HCT116 (cell line): ENCODE data around the gene PLEK. TPM values are rescaled to one million over a fixed set of nuclear protein-coding genes. Genes with fewer than 3 reads are reported as not detected.

Source experiments
- ATAC-seq: fragments of 200-7000 bp; cut with Tn5 transposase; 2 replicates; pipeline ENCODE4 v1.9.1; 2020; ENCODE audit warnings: mild to moderate bottlenecking, moderate library complexity
- BruUV-seq: library from RNA; stranded (reverse); fragments of 400-500 nt; replicated peaks from 2 replicates; lab custom pipeline; 2021; lab: Mats Ljungman, UMichigan
- CTCF ChIA-PET: fragments of 300-600 bp; sonication (Branson Sonifier 250); formaldehyde crosslinking; loops from one replicate; lab custom pipeline; 2021; ENCODE audit warnings: antibody characterized with exemption; lab: Charles Lee
- POLR2A ChIA-PET: fragments of 300-600, 350-600 bp; sonication (Branson Sonifier 250); formaldehyde crosslinking; loops from one replicate; lab custom pipeline; 2021; ENCODE audit warnings: antibody characterized with exemption; lab: Charles Lee
- RAD21 ChIA-PET, 2 experiments: fragments of 300-600 bp; sonication (Branson Sonifier 250); formaldehyde crosslinking; loops; one replicate each; lab custom pipeline; 2023; ENCODE audit warnings: low total read pairs in 2 of 2; ENCODE audit not compliant: uncharacterized antibody in 2 of 2, unreplicated experiment in 2 of 2, low non-redundant PET in 1 of 2; lab: Charles Lee
- DNase-seq: peaks from one replicate; pipeline ENCODE4 v3.0.0-alpha.2; 2010; ENCODE audit warnings: low read depth, low spot score
- H2AFZ ChIP-seq: fragments of 200-600 bp; shearing (Covaris generic), sonication (generic); 2 replicates; pipeline ENCODE4 v1.6.1; 2017; ENCODE audit warnings: low read depth, mixed run types, mixed read lengths, antibody characterized with exemption, low read length; ENCODE audit not compliant: poor library complexity, severe bottlenecking
- H3K27ac ChIP-seq: 2 replicates; pipeline ENCODE4 v1.5.1; 2012; ENCODE audit warnings: low read depth, low read length
- H3K27me3 ChIP-seq: fragments of 200-600 bp; sonication (generic); 2 replicates; pipeline ENCODE4 v1.6.1; 2016; ENCODE audit warnings: mixed run types, low read length, mixed read lengths; ENCODE audit not compliant: insufficient read depth
- H3K36me3 ChIP-seq, 2 experiments: fragments of 200-500 bp in 1 of 2; fragments of 200-600 bp in 1 of 2; sonication (Bioruptor generic) in 1 of 2; sonication (generic) in 1 of 2; 2 replicates each; pipeline versions ENCODE4 v1.5.1 to v1.6.1; 2014 to 2016; ENCODE audit warnings: low read length in 2 of 2, inconsistent platforms in 1 of 2, mixed read lengths in 1 of 2, mixed run types in 1 of 2; ENCODE audit not compliant: insufficient read depth in 2 of 2, control insufficient read depth in 1 of 2
- H3K4me1 ChIP-seq, 2 experiments: fragments of 200-600 bp in 1 of 2; sonication (generic) in 1 of 2; 2 replicates each; pipeline versions ENCODE4 v1.5.1 to v1.6.1; 2012 to 2017; ENCODE audit warnings: low read length in 2 of 2, inconsistent platforms in 1 of 2, mild to moderate bottlenecking in 1 of 2, mixed read lengths in 1 of 2, mixed run types in 1 of 2, moderate library complexity in 1 of 2; ENCODE audit not compliant: insufficient read depth in 2 of 2, control insufficient read depth in 1 of 2
- H3K4me2 ChIP-seq: fragments of 200-600 bp; sonication (generic); 2 replicates; pipeline ENCODE4 v1.6.1; 2017; ENCODE audit warnings: mixed run types, low read length, mixed read lengths
- H3K4me3 ChIP-seq, 2 experiments: fragments of 200-600 bp in 1 of 2; sonication (generic) in 1 of 2; replicated peaks in 1 of 2; 2 replicates each; pipeline ENCODE4 v1.5.1; 2011 to 2016; ENCODE audit warnings: low read length in 2 of 2, control low read depth in 1 of 2, low read depth in 1 of 2, mild to moderate bottlenecking in 1 of 2, mixed read lengths in 1 of 2, mixed run types in 1 of 2
- H3K79me2 ChIP-seq: fragments of 200-600 bp; sonication (generic); 2 replicates; pipeline ENCODE4 v1.6.1; 2017; ENCODE audit warnings: mild to moderate bottlenecking, mixed run types, low read length, moderate library complexity, mixed read lengths; ENCODE audit not compliant: insufficient read depth
- H3K9ac ChIP-seq: fragments of 200-600 bp; sonication (generic); 2 replicates; pipeline ENCODE4 v1.6.1; 2016; ENCODE audit warnings: low read length, mixed read lengths
- H3K9me2 ChIP-seq: fragments of 200-600 bp; sonication (generic), shearing (Covaris generic); 2 replicates; pipeline ENCODE4 v1.6.1; 2017; ENCODE audit warnings: mixed run types, mild to moderate bottlenecking, moderate library complexity; ENCODE audit not compliant: insufficient read depth
- H3K9me3 ChIP-seq, 2 experiments: fragments of 200-500 bp in 1 of 2; fragments of 200-600 bp in 1 of 2; sonication (Bioruptor generic) in 1 of 2; sonication (generic) in 1 of 2; 2 replicates each; pipeline ENCODE4 v1.6.1; 2014 to 2017; ENCODE audit warnings: low read length in 2 of 2, mixed read lengths in 2 of 2, inconsistent platforms in 1 of 2, low read depth in 1 of 2, mild to moderate bottlenecking in 1 of 2, mixed run types in 1 of 2, moderate library complexity in 1 of 2; ENCODE audit not compliant: control insufficient read depth in 1 of 2, insufficient read depth in 1 of 2
- H4K20me1 ChIP-seq: fragments of 200-600 bp; sonication (generic), shearing (Covaris generic); 2 replicates; pipeline ENCODE4 v1.6.1; 2017; ENCODE audit warnings: mixed run types, mild to moderate bottlenecking, moderate library complexity; ENCODE audit not compliant: insufficient read depth
- ATF3 ChIP-seq: IDR thresholded peaks from 2 replicates; pipeline ENCODE4 v1.6.1; 2012
- CBX3 ChIP-seq: IDR thresholded peaks from 2 replicates; pipeline ENCODE4 v1.6.1; 2012; ENCODE audit warnings: low read depth
- CEBPB ChIP-seq: IDR thresholded peaks from 2 replicates; pipeline ENCODE4 v1.6.1; 2012; ENCODE audit warnings: low read depth
- EGR1 ChIP-seq: IDR thresholded peaks from 2 replicates; pipeline ENCODE4 v1.6.1; 2012; ENCODE audit warnings: low read depth
- ELF1 ChIP-seq: IDR thresholded peaks from 2 replicates; pipeline ENCODE4 v1.6.1; 2012; ENCODE audit warnings: low read depth, borderline replicate concordance
- EZH2 ChIP-seq: fragments of 200-600 bp; sonication (generic); IDR thresholded peaks from 2 replicates; pipeline ENCODE4 v1.6.1; 2017; ENCODE audit warnings: antibody characterized with exemption, mixed run types
- EZH2phosphoT487 ChIP-seq: fragments of 200-600 bp; IDR thresholded peaks from 2 replicates; pipeline ENCODE4 v1.6.1; 2018; ENCODE audit warnings: antibody characterized with exemption, borderline replicate concordance
- FOSL1 ChIP-seq: IDR thresholded peaks from 2 replicates; pipeline ENCODE4 v1.6.1; 2012; ENCODE audit warnings: low read depth
- JUND ChIP-seq: IDR thresholded peaks from 2 replicates; pipeline ENCODE4 v1.6.1; 2012
- POLR2A ChIP-seq: IDR thresholded peaks from 2 replicates; pipeline ENCODE4 v1.7.0; 2011; ENCODE audit warnings: borderline replicate concordance; ENCODE audit not compliant: insufficient read depth, insufficient read length; ENCODE audit errors: extremely low read depth
- POLR2AphosphoS5 ChIP-seq: IDR thresholded peaks from 2 replicates; pipeline ENCODE4 v1.6.1; 2011; ENCODE audit warnings: mild to moderate bottlenecking, low read depth, low read length, moderate library complexity
- RAD21 ChIP-seq: IDR thresholded peaks from 2 replicates; pipeline ENCODE4 v1.6.1; 2012; ENCODE audit warnings: low read depth, mild to moderate bottlenecking
- SIN3A ChIP-seq: IDR thresholded peaks from 2 replicates; pipeline ENCODE4 v1.6.1; 2012; ENCODE audit warnings: low read depth
- SP1 ChIP-seq: IDR thresholded peaks from 2 replicates; pipeline ENCODE4 v1.6.1; 2012; ENCODE audit warnings: low read depth
- SRF ChIP-seq: IDR thresholded peaks from 2 replicates; pipeline ENCODE4 v1.6.1; 2012; ENCODE audit warnings: low read depth
- ZFX ChIP-seq: fragments of 450-650 bp; IDR thresholded peaks from 2 replicates; pipeline ENCODE4 v1.6.1; 2017
- ZNF274 ChIP-seq: fragments of 200-500 bp; sonication (Bioruptor generic); IDR thresholded peaks from 2 replicates; pipeline ENCODE4 v1.6.1; 2014; ENCODE audit warnings: mild to moderate bottlenecking, low read depth, low read length, inconsistent platforms
- intact Hi-C: fragments of 100-400 bp; cut with micrococcal nuclease; formaldehyde crosslinking; loops from 2 replicates; pipeline ENCODE4 v1.10.0; 2022
- total RNA-seq: library from RNA; stranded (reverse); gene quantifications from one replicate; pipeline ENCODE4 v1.2.1, GENCODE V29; 2021; ENCODE audit not compliant: unreplicated experiment
- TF ChIP-seq, protein P1 (sequence below): IDR thresholded peaks from 2 replicates; pipeline ENCODE4 v1.6.1; 2012
- TF ChIP-seq, protein P2 (sequence below): IDR thresholded peaks from 2 replicates; pipeline ENCODE4 v1.6.1; 2012; ENCODE audit warnings: low read depth

The PLEK gene
- total RNA-seq, 1 experiment from 2014 or later = 0.22 TPM

DNA sequence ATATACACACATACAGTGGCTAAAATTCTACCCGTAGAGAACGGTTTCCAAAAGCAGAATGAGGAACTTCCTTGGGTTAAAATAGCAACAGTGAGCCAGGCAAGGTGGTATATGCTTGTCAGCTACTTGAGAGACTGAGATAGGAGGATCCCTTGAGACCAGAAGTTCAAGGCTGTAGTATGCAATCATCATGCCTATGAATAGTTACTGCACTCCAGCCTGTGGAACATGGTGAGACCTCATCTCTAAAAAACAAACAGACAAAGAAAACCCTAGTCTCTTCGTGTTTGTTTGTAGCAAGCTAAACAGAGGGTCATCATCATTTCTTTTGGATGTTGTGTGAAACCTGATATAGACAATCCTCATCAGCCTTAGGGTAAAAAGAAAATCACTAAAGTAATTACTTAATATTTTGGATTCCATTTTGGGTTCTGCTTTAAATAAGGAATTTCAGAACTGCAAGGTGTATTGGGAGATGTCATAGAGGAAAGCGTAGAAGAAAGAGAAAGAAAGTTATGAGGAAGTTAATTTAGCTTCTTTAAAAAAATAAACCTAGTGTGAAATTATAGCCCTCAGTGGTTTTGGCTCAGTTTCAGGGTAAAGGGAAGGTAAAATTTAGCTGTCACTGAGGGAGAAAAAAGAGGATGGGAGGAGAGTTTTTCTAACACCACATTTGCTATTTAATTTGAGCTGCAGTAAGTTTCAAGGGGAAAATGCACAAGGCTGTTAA lies 46.5 kb downstream of the PLEK start:
- RAD21 ChIA-PET = no interaction called here
- H3K36me3 ChIP-seq = no peaks in the 10 kb centered on the region
- intact Hi-C loops = no loop called here
- H3K79me2 ChIP-seq = no peaks in the 10 kb centered on the region
- H2AFZ ChIP-seq = no peak overlapping the region
- no peak overlapping the region for H3K4me2 ChIP-seq
- H3K9me3 ChIP-seq = no peaks in the 10 kb centered on the region
- no peak for TF ChIP-seq CEBPB
- TF ChIP-seq EGR1 = no peak
- TF ChIP-seq SIN3A = no peak
- no peak for TF ChIP-seq EZH2phosphoT487
- TF ChIP-seq ATF3 = no peak
- no peak for TF ChIP-seq POLR2AphosphoS5
- TF ChIP-seq ZFX = no peak
- no peak for TF ChIP-seq RAD21
- TF ChIP-seq POLR2A = no peak
- no peak for TF ChIP-seq SP1
- TF ChIP-seq, protein P1, sequence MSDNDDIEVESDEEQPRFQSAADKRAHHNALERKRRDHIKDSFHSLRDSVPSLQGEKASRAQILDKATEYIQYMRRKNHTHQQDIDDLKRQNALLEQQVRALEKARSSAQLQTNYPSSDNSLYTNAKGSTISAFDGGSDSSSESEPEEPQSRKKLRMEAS = no peak
- H3K27me3 ChIP-seq = no peaks in the 10 kb centered on the region
- H3K9ac ChIP-seq = no peak overlapping the region
- POLR2A ChIA-PET = no interaction called here
- no peak for DNase-seq
- no peak overlapping the region for H3K27ac ChIP-seq
- ATAC-seq = no peak
- no peaks in the 10 kb centered on the region for H3K4me1 ChIP-seq
- CTCF ChIA-PET = no interaction called here
- H4K20me1 ChIP-seq = no peaks in the 10 kb centered on the region
- BruUV-seq = no TSS peak
- H3K9me2 ChIP-seq = no peaks in the 10 kb centered on the region
- no peak overlapping the region for H3K4me3 ChIP-seq

- no peak overlapping the region for H2AFZ ChIP-seq
- no peaks in the 10 kb centered on the region for H3K9me2 ChIP-seq
- no peaks in the 10 kb centered on the region for H3K79me2 ChIP-seq
- no peak overlapping the region for H3K4me2 ChIP-seq
- ChIA-PET CTCF (no interaction called here), POLR2A (no interaction called here), RAD21 (no interaction called here)
- ATAC-seq (no peak), DNase-seq (no peak)
- intact Hi-C loops = no loop called here
- H3K9ac ChIP-seq = no peak overlapping the region
- no peaks in the 10 kb centered on the region for H3K27me3 ChIP-seq
- no peak overlapping the region for H3K4me3 ChIP-seq
- H4K20me1 ChIP-seq = no peaks in the 10 kb centered on the region
- no peak overlapping the region for H3K27ac ChIP-seq
- H3K36me3 ChIP-seq = no peaks in the 10 kb centered on the region
- no TSS peak for BruUV-seq
- H3K9me3 ChIP-seq = no peaks in the 10 kb centered on the region
- no peaks in the 10 kb centered on the region for H3K4me1 ChIP-seq
- TF ChIP-seq CBX3 = no peak
- no peak for TF ChIP-seq ELF1
- TF ChIP-seq ZNF274 = no peak
- TF ChIP-seq SP1 = no peak
- TF ChIP-seq SIN3A = no peak
- no peak for TF ChIP-seq SRF
- TF ChIP-seq EZH2phosphoT487 = no peak
- no peak for TF ChIP-seq EZH2
- TF ChIP-seq, protein P1 = no peak
- TF ChIP-seq, protein P2, sequence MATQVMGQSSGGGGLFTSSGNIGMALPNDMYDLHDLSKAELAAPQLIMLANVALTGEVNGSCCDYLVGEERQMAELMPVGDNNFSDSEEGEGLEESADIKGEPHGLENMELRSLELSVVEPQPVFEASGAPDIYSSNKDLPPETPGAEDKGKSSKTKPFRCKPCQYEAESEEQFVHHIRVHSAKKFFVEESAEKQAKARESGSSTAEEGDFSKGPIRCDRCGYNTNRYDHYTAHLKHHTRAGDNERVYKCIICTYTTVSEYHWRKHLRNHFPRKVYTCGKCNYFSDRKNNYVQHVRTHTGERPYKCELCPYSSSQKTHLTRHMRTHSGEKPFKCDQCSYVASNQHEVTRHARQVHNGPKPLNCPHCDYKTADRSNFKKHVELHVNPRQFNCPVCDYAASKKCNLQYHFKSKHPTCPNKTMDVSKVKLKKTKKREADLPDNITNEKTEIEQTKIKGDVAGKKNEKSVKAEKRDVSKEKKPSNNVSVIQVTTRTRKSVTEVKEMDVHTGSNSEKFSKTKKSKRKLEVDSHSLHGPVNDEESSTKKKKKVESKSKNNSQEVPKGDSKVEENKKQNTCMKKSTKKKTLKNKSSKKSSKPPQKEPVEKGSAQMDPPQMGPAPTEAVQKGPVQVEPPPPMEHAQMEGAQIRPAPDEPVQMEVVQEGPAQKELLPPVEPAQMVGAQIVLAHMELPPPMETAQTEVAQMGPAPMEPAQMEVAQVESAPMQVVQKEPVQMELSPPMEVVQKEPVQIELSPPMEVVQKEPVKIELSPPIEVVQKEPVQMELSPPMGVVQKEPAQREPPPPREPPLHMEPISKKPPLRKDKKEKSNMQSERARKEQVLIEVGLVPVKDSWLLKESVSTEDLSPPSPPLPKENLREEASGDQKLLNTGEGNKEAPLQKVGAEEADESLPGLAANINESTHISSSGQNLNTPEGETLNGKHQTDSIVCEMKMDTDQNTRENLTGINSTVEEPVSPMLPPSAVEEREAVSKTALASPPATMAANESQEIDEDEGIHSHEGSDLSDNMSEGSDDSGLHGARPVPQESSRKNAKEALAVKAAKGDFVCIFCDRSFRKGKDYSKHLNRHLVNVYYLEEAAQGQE = no peak
- no peak for TF ChIP-seq JUND
- TF ChIP-seq FOSL1 = no peak
These were observed 47.2 kb downstream of the PLEK start for GRCh38 chr2:68412127-68412819.
